ENCODE measurements around the gene WDR75. TPM values are rescaled to one million over a fixed set of nuclear protein-coding genes. Genes with fewer than 3 reads are reported as not detected.

Gene WDR75
- total RNA-seq, 4 donors from 2014 or later = 14.0 to 21.4 (median 16.7) TPM

DNA sequence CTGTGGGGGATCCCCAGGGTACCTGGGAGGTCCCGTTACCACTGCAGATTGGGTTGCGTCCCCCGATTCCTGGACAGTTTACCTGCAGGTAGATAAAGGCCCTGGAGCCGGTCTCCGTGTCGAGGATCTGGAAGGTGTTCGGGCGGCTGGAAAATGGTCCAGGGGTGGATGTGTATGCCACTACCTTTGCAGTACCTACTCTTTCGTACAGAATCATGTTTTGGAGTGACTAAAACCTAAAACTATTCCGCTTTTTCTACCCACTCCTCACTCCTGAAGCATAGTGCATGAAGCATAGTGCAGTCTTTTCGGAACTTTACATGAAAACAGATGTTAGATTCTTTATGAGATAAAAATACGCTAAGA, 418 bp downstream of the WDR75 start:
- Histone ChIP-seq H3K36me3 (no peaks in the 10 kb centered on the region), H3K4me1 (peaks cover 23 to 25% of the 10 kb centered on the region in 2 donors), H3K27ac (peak overlapping the region; percentile 89 to 92 (median 90)), H3K27me3 (no peaks in the 10 kb centered on the region), H3K9me3 (no peaks in the 10 kb centered on the region), H3K4me3 (peak overlapping the region; percentile 66 to 95 (median 75))
- no peak for TF ChIP-seq POLR2A (IDR thresholded peaks at IDR 0.05)
- TF ChIP-seq CTCF (IDR thresholded peaks at IDR 0.05 in 4 of 5, conservative IDR thresholded peaks at IDR 0.05 in 1 of 5) = no peak
- intact Hi-C loops (cut with DNase I; ENCODE audit: low total_unique reads) = loop anchor here (1.0 to 5.0 kb wide), 3 partner anchors 58 to 341 kb away; partner anchors contain the start of genes ORMDL1, PMS1 and SLC40A1
- DNase-seq = no peak
- in situ Hi-C loops (cut with MboI; ENCODE audit: low sequenced_read_pairs in 4 of 4) = no loop called here
- peak; percentile 13 to 21 for ATAC-seq

GRCh38 chr2:189442468-189442867, 1.2 kb downstream of the WDR75 start:
- Histone ChIP-seq H3K27ac (no peak overlapping the region), H3K27me3 (no peaks in the 10 kb centered on the region), H3K36me3 (no peaks in the 10 kb centered on the region), H3K4me1 (peaks cover 23 to 25% of the 10 kb centered on the region in 2 donors), H3K9me3 (no peaks in the 10 kb centered on the region), H3K4me3 (peak overlapping the region in 2 of 4 donors; percentile 66 to 95)
- in situ Hi-C loops (cut with MboI; ENCODE audit: low sequenced_read_pairs in 4 of 4) (no loop called here), intact Hi-C loops (cut with DNase I; ENCODE audit: low total_unique reads) (loop anchor here (5.0 kb wide), 2 partner anchors 140 to 340 kb away; partner anchors contain the start of genes ORMDL1, PMS1 and SLC40A1)
- no peak for TF ChIP-seq CTCF (IDR thresholded peaks at IDR 0.05 in 4 of 5, conservative IDR thresholded peaks at IDR 0.05 in 1 of 5)
- TF ChIP-seq POLR2A (IDR thresholded peaks at IDR 0.05) = no peak
- ATAC-seq = no peak
- DNase-seq = no peak

- ATAC-seq = no peak
- Histone ChIP-seq H3K27me3 (no peaks in the 10 kb centered on the region), H3K36me3 (peaks cover 0 to 14% of the 10 kb centered on the region in 2 donors), H3K4me3 (no peak overlapping the region), H3K4me1 (peaks cover 23 to 25% of the 10 kb centered on the region in 2 donors), H3K9me3 (no peaks in the 10 kb centered on the region), H3K27ac (no peak overlapping the region)
- TF ChIP-seq POLR2A (IDR thresholded peaks at IDR 0.05) (no peak), CTCF (IDR thresholded peaks at IDR 0.05 in 4 of 5, conservative IDR thresholded peaks at IDR 0.05 in 1 of 5) (no peak)
- intact Hi-C loops (cut with DNase I; ENCODE audit: low total_unique reads) = loop anchor here (5.0 kb wide), 2 partner anchors 138 to 338 kb away; partner anchors contain the start of genes ORMDL1, PMS1 and SLC40A1
- no peak for DNase-seq
- in situ Hi-C loops (cut with MboI; ENCODE audit: low sequenced_read_pairs in 4 of 4) = no loop called here
Measured at GRCh38 chr2:189444322-189444721, 3.0 kb downstream of the WDR75 start.

- no peaks in the 10 kb centered on the region for H3K9me3 ChIP-seq
- peaks cover 17 to 19% of the 10 kb centered on the region in 2 donors for H3K4me1 ChIP-seq
- H3K4me3 ChIP-seq = no peak overlapping the region
- intact Hi-C loops (cut with DNase I; ENCODE audit: low total_unique reads) = no loop called here
- ATAC-seq (no peak), DNase-seq (no peak)
- in situ Hi-C loops (cut with MboI; ENCODE audit: low sequenced_read_pairs in 4 of 4) = no loop called here
- H3K36me3 ChIP-seq = peaks cover 0 to 38% of the 10 kb centered on the region in 2 donors
- H3K27ac ChIP-seq = no peak overlapping the region
- no peaks in the 10 kb centered on the region for H3K27me3 ChIP-seq
- TF ChIP-seq POLR2A (IDR thresholded peaks at IDR 0.05) (no peak), CTCF (IDR thresholded peaks at IDR 0.05 in 4 of 5, conservative IDR thresholded peaks at IDR 0.05 in 1 of 5) (no peak)
Measured at GRCh38 chr2:189446780-189447179, 5.5 kb downstream of the WDR75 start.

- DNase-seq (no peak), ATAC-seq (no peak)
- H3K4me1 ChIP-seq = peaks cover 7 to 11% of the 10 kb centered on the region in 2 donors
- no peak overlapping the region for H3K4me3 ChIP-seq
- no peaks in the 10 kb centered on the region for H3K9me3 ChIP-seq
- in situ Hi-C loops (cut with MboI; ENCODE audit: low sequenced_read_pairs in 4 of 4) = no loop called here
- no peaks in the 10 kb centered on the region for H3K27me3 ChIP-seq
- H3K27ac ChIP-seq = peak overlapping the region in 2 of 4 donors; percentile 16 to 19
- peaks cover 2 to 84% of the 10 kb centered on the region in 2 donors for H3K36me3 ChIP-seq
- intact Hi-C loops (cut with DNase I; ENCODE audit: low total_unique reads) = no loop called here
- no peak for TF ChIP-seq CTCF (IDR thresholded peaks at IDR 0.05 in 4 of 5, conservative IDR thresholded peaks at IDR 0.05 in 1 of 5)
- no peak for TF ChIP-seq POLR2A (IDR thresholded peaks at IDR 0.05)
Measured at GRCh38 chr2:189454009-189454408, 12.7 kb downstream of the WDR75 start.
